Measurements from ENCODE around the gene PWWP2B.

Gene PWWP2B

DNA sequence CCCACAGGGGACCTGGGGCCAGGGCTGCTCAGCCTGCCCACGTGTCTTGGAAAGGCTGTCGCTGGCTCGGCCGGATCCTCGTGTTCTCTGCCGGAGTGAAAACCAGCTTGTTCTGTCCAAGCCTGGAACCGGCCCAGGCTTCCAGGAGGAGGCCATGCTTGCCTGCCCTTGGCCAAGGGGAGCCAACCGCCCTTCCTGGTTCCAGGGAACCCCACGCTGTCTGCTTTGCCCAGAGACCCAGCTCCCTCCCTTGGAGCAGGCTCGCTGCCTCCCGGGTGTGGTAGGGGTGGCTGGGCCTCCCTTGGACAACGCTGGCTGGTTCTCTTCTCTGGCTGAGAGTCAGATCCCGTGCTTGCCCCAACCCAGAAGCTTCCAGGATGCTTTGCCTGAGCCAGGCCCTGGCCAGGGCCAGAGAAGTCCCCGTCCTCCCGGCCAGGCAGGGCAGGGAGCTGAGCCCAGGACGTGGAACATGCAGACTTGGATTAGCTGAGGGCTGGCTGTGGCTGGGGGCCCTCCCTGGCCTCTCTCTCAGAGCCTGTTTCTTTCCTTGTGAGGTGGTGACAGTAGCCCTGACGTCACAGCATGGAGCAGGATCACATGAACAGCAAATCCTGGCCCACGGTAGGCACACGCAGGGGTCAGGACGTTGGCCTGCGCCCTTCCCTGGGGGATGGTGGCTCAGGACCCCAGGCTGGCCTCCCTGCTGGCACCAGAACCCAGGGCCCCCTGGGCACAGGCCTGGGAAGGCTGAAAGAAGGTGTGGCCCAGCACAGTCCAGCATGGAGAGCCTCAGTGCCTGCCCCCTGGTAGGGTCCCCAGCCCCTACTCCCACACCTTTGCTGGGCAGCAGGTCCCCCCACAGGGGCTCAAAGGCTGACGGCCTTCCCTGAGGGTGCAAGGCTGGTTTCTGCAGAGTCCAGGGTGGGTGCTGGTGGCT is 67.5 kb downstream of the PWWP2B start:
- DNase-seq (ENCODE audit: low read depth) = no peak
- TF ChIP-seq POLR2A (IDR thresholded peaks at IDR 0.05; ENCODE audit: extremely low read depth, insufficient read length) (no peak), MYC (IDR thresholded peaks at IDR 0.05; ENCODE audit: low read depth, low read length) (no peak), CTCF (IDR thresholded peaks at IDR 0.05; ENCODE audit: low read depth, low read length) (no peak)
- TF ChIP-seq, protein P1, sequence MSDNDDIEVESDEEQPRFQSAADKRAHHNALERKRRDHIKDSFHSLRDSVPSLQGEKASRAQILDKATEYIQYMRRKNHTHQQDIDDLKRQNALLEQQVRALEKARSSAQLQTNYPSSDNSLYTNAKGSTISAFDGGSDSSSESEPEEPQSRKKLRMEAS (IDR thresholded peaks at IDR 0.05; ENCODE audit: low read depth, low read length) = no peak
- H3K4me3 ChIP-seq (ENCODE audit: low read depth, low read length) = no peak overlapping the region

DNA sequence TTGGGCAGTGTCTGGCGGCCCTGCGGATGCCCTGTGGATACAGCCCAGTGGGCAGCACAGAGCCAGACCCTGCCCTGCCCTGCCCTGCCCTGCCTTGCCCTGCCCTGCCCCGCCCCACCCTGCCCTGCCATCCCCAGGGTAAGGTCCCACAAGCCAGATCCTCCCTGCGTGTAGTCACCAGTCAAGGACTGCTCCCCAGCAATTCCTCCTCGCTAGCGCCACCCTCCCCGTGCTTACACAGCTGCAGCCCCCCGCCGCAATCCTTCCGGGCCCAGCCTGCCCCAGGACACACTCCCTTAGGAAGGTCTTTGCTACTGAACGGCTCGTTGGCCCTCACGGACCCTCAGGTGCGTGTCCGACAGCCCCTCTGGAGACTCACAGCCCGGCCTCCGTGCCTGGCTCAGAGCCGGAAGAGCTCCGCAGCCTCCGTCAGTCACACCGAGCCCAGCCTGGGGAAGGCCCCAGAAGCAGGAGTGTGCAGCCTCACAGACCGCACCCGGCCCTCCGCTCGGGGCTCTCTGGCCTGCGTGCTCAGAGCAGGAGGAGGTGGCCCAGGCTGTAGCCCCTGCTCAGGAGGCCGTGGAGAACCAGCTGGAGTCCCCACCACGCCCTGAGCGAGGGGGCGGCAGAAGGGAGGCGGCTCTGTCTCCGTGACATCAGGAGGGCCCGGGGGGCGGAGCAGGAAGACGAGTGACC is 68.3 kb downstream of the PWWP2B start:
- no peak overlapping the region for H3K4me3 ChIP-seq (ENCODE audit: low read depth, low read length)

DNA sequence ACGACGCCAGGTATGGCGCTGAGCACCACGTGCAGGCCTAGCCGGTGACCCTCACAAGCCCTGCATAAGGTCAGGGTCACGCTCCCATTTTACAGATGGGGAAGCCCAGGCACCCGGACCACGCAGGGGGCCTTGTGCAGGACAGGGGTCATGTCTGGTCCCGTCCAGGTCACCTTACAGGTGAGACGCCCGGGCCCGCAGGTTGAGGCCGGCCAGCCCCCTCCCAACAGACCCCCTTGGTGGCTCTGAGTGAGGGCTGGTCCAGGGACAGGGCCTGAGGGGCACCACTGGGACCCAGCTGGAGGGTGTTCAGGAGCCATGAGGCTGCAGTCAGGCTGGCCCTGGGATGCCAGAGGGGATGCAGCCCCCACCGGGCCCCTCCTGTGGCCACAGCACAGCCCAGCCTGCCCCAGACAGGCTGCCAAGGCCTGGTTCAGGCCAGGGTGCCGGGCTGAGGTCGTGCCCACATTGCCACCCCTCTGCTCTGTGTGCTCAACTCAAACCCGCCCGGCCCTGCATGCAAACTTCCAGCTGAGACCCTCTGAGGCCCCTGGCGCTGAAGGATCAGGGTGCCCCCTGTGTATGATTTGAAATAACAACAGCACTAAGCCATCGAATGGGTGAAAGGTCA is 69.0 kb downstream of the PWWP2B start:
- H3K4me3 ChIP-seq (ENCODE audit: low read depth, low read length) = no peak overlapping the region
- no peak for TF ChIP-seq POLR2A (IDR thresholded peaks at IDR 0.05; ENCODE audit: extremely low read depth, insufficient read length)
- no peak for DNase-seq (ENCODE audit: low read depth)

More for the DNA sequence above, 68.3 kb downstream of the PWWP2B start:
- TF ChIP-seq MYC (IDR thresholded peaks at IDR 0.05; ENCODE audit: low read depth, low read length) = no peak
- TF ChIP-seq CTCF (IDR thresholded peaks at IDR 0.05; ENCODE audit: low read depth, low read length) = no peak
- no peak for TF ChIP-seq POLR2A (IDR thresholded peaks at IDR 0.05; ENCODE audit: extremely low read depth, insufficient read length)
- TF ChIP-seq, protein P1 (IDR thresholded peaks at IDR 0.05; ENCODE audit: low read depth, low read length) = no peak
- DNase-seq (ENCODE audit: low read depth) = no peak

GRCh38 chr10:132466520-132467463 is 69.8 kb downstream of the PWWP2B start:
- no peak overlapping the region for H3K4me3 ChIP-seq (ENCODE audit: low read depth, low read length)
- no peak for DNase-seq (ENCODE audit: low read depth)
- no peak for TF ChIP-seq MYC (IDR thresholded peaks at IDR 0.05; ENCODE audit: low read depth, low read length)
- TF ChIP-seq, protein P1 (IDR thresholded peaks at IDR 0.05; ENCODE audit: low read depth, low read length) = no peak
- no peak for TF ChIP-seq POLR2A (IDR thresholded peaks at IDR 0.05; ENCODE audit: extremely low read depth, insufficient read length)
- TF ChIP-seq CTCF (IDR thresholded peaks at IDR 0.05; ENCODE audit: low read depth, low read length) = no peak

Data from NB4 (cell line).